HL-60 (cell line): Measurements from ENCODE around the gene MCOLN1.

ENCODE experiments used
- DNase-seq, 2 experiments: peaks; one replicate each; pipeline ENCODE4 v3.0.0-alpha.2; 2010 to 2020; ENCODE audit warnings: low read depth in 1 of 2, low spot score in 1 of 2
- H3K27ac ChIP-seq: fragments of 250-450 bp; sonication (Bioruptor Pico); replicated peaks from 2 replicates; pipeline ENCODE4 v1.5.1; 2020; ENCODE audit warnings: mild to moderate bottlenecking, moderate library complexity
- H3K27me3 ChIP-seq: fragments of 250-450 bp; sonication (Bioruptor Pico); 2 replicates; pipeline ENCODE4 v1.5.1; 2021; ENCODE audit warnings: mild to moderate bottlenecking, moderate library complexity; ENCODE audit not compliant: insufficient read depth, poor library complexity, severe bottlenecking
- H3K4me3 ChIP-seq: replicated peaks from 2 replicates; pipeline ENCODE4 v1.5.1; 2011; ENCODE audit warnings: mild to moderate bottlenecking, control low read depth, low read length; ENCODE audit not compliant: insufficient read depth
- GABPA ChIP-seq: IDR thresholded peaks from 2 replicates; pipeline ENCODE4 v1.6.1; 2012; ENCODE audit warnings: low read depth
- POLR2AphosphoS5 ChIP-seq: IDR thresholded peaks from 2 replicates; pipeline ENCODE4 v1.6.1; 2012; ENCODE audit warnings: low read depth
- SPI1 ChIP-seq: IDR thresholded peaks from 2 replicates; pipeline ENCODE4 v1.6.1; 2012; ENCODE audit warnings: low read depth, mild to moderate bottlenecking, borderline replicate concordance
- TF ChIP-seq, protein P1 (sequence below): IDR thresholded peaks from 2 replicates; pipeline ENCODE4 v1.6.1; 2012; ENCODE audit warnings: low read depth; ENCODE audit not compliant: insufficient replicate concordance
- TF ChIP-seq, protein P2 (sequence below): IDR thresholded peaks from one replicate; pipeline ENCODE4 v1.5.1; 2011; ENCODE audit warnings: low read length, control low read depth, inconsistent platforms; ENCODE audit not compliant: insufficient read depth

The MCOLN1 gene

DNA sequence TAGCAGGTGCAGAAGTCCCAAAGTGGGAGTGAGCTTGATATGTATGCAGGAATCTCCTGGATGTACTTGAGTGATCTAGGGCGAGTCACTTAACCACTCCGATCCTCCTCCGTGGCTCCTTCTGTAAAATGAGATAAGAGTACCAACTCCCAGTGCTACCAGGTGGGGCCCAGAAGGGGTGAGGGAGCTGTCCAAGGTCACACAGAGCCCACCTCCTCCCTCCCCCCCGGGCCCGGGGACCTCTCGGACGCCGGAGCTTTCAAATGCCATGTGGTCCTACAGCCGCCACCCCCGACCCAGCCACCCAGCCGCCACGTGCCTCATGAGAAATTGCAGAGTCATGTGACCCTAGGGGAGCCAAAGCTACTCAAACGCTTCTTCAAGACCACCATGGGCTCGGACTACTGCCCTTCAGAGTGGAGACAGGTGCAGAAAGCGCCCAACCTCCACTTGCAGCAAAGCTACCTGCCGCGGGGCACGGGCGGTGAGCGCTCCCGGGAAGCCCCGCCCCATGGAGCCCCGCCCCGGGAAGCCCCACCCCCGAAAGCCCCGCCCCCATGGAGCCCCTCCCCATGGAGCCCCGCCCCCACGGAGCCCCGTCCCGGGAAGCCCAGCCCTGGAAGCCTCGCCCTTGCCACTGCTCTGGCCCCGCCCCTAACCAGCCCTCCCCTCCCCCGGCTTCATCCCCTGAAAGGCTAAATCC lies 16.6 kb upstream of the MCOLN1 start:
- no peak overlapping the region for H3K4me3 ChIP-seq
- DNase-seq, result no peak
- peaks cover 2% of the 10 kb centered on the region for H3K27me3 ChIP-seq
- H3K27ac ChIP-seq, result no peak overlapping the region
- TF ChIP-seq, protein P1, sequence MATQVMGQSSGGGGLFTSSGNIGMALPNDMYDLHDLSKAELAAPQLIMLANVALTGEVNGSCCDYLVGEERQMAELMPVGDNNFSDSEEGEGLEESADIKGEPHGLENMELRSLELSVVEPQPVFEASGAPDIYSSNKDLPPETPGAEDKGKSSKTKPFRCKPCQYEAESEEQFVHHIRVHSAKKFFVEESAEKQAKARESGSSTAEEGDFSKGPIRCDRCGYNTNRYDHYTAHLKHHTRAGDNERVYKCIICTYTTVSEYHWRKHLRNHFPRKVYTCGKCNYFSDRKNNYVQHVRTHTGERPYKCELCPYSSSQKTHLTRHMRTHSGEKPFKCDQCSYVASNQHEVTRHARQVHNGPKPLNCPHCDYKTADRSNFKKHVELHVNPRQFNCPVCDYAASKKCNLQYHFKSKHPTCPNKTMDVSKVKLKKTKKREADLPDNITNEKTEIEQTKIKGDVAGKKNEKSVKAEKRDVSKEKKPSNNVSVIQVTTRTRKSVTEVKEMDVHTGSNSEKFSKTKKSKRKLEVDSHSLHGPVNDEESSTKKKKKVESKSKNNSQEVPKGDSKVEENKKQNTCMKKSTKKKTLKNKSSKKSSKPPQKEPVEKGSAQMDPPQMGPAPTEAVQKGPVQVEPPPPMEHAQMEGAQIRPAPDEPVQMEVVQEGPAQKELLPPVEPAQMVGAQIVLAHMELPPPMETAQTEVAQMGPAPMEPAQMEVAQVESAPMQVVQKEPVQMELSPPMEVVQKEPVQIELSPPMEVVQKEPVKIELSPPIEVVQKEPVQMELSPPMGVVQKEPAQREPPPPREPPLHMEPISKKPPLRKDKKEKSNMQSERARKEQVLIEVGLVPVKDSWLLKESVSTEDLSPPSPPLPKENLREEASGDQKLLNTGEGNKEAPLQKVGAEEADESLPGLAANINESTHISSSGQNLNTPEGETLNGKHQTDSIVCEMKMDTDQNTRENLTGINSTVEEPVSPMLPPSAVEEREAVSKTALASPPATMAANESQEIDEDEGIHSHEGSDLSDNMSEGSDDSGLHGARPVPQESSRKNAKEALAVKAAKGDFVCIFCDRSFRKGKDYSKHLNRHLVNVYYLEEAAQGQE, result peak; percentile 84
- TF ChIP-seq GABPA, result no peak
- TF ChIP-seq, protein P2, sequence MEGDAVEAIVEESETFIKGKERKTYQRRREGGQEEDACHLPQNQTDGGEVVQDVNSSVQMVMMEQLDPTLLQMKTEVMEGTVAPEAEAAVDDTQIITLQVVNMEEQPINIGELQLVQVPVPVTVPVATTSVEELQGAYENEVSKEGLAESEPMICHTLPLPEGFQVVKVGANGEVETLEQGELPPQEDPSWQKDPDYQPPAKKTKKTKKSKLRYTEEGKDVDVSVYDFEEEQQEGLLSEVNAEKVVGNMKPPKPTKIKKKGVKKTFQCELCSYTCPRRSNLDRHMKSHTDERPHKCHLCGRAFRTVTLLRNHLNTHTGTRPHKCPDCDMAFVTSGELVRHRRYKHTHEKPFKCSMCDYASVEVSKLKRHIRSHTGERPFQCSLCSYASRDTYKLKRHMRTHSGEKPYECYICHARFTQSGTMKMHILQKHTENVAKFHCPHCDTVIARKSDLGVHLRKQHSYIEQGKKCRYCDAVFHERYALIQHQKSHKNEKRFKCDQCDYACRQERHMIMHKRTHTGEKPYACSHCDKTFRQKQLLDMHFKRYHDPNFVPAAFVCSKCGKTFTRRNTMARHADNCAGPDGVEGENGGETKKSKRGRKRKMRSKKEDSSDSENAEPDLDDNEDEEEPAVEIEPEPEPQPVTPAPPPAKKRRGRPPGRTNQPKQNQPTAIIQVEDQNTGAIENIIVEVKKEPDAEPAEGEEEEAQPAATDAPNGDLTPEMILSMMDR, result no peak

DNA sequence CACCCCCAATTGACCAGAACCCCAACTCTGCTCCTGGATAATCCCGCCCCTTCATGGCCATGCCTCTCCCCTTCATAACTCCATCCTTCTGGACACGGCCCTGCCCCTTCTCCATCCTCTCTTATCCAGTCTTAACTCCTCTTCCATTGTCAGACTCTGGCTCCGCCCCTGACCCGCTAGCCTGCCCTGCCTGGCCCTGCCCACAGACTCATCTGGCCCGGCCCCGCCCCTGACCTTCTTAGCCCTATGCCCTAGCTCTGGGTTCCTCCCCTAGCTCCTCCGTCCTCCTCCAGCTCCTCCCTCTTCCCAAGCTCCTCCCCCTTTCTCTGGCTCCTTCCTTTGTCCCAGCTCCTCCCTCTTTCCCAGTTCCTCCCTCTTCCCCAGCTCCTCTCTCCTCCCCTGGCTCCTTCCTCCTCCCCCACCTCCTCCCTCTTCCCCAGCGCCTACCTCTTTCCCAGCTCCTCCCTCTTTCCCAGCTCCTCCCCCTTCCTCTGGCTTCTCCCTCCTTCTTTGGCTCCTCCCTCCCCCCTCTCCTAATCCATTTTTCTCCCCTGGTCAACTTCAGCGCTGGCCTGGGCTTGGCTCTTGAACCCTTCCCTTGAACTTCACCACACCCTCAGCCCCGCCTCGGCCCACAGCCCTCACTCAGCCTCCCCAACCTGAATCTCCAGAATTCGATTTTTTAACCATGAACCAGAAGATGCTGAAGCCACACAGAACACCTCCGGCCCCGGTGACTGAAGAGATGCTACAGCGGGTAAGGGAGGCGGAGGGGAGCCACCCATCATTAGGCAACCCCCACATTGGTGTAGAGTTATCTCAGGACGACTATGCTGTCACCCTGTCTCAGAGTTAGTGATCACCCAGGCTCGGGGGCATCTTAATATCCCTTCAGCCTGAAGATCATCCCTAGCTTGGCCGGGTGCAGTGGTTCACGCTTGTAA lies 15.8 kb upstream of the MCOLN1 start:
- H3K4me3 ChIP-seq, result no peak overlapping the region

DNA sequence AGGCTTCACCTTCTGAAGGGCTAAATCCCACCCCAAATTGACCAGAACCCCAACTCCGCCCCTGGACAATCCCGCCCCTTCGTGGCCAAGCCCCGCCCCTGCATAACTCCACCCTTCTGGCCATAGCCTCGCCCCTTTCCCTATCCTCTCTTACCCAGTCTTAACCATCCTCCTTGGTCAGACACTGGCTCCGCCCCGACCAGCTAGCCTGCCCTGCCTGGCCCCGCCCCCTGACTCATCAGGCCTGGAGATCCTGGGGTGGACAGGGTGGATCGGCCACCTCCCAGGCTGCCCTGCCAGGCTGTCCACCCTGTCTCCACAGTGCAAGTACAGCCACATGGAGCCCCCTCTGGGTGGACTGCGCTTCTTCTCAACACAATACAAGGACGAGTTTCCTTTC lies 14.5 kb upstream of the MCOLN1 start:
- no peak overlapping the region for H3K27ac ChIP-seq
- no peaks in the 10 kb centered on the region for H3K27me3 ChIP-seq
- peak in 1 of 2 experiments; percentile 12 for DNase-seq
- H3K4me3 ChIP-seq, result no peak overlapping the region
- TF ChIP-seq, protein P2, result no peak
- TF ChIP-seq, protein P1, result no peak
- no peak for TF ChIP-seq POLR2AphosphoS5
- TF ChIP-seq SPI1, result no peak
- TF ChIP-seq GABPA, result no peak

More for the DNA sequence above, 15.8 kb upstream of the MCOLN1 start:
- no peak for TF ChIP-seq SPI1
- TF ChIP-seq, protein P2, result no peak
- no peak for TF ChIP-seq GABPA
- TF ChIP-seq, protein P1, result no peak
- no peak for TF ChIP-seq POLR2AphosphoS5
- H3K27me3 ChIP-seq, result no peaks in the 10 kb centered on the region
- peak; percentile 58 to 68 for DNase-seq
- H3K27ac ChIP-seq, result no peak overlapping the region
